Measurements from ENCODE around the gene RNF223. TPM values are rescaled to one million over a fixed set of nuclear protein-coding genes. Genes with fewer than 3 reads are reported as not detected.
"Not testable (repeated sequence)": the region's sequence is repeated elsewhere in the genome, so short reads cannot be mapped to it uniquely, and the experiment has no call there.

RNF223 gene
- total RNA-seq, 1 experiment from 2014 or later: not detected

DNA sequence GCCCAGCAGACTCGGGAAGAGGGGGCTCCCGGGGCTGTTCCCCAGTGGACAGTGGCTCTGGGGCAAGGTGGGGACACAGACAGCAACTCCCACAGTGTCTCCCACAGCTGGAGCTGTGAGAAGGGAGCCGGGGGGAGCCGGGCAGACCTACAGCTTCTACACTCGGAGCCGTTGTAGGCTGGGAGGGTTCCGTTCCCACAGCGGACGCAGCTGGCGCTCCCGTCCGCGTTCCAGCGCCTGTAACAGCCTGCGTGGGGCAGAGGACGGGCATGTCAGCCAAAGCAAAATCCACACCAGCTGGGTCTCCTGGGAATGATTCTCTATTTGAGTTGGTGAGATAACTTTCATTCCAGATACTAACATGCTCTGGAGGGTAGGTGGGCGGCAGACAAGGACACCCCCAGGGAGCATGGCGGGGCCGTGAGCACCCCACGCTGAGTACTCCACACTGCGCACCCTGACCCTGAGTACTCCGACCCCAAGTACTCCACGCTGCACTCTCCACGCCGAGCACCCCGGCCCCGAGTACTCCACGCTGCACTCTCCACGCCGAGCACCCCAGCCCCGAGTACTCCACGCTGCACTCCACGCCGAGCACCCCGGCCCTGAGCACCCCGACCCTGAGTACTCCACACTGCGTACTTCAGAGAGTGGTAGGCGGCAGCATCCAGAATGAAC lies 13.4 kb upstream of the RNF223 start:
- no peak for DNase-seq (ENCODE audit: low read depth)

DNA sequence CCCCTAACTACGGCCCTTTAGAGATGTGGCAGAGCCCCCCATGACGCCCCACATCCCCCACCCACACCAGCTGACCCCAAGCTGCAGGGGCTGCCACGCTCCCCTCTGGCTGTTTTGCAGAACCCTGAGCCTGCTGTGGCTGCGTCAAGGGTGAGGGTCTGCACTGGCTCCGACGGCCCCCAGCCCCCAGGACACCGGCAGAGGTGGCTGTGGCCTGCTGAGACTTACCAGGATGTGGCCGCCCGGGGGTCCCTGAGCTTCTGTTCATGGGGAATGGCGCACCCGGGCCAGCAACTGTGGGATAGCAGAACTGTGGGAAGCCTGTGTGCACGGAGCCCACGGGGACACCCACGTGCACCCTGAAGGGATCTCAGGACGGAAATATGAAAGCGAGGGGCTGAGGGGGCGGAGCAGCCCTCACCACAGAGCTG lies 12.8 kb upstream of the RNF223 start:
- DNase-seq (ENCODE audit: low read depth): no peak

DNA sequence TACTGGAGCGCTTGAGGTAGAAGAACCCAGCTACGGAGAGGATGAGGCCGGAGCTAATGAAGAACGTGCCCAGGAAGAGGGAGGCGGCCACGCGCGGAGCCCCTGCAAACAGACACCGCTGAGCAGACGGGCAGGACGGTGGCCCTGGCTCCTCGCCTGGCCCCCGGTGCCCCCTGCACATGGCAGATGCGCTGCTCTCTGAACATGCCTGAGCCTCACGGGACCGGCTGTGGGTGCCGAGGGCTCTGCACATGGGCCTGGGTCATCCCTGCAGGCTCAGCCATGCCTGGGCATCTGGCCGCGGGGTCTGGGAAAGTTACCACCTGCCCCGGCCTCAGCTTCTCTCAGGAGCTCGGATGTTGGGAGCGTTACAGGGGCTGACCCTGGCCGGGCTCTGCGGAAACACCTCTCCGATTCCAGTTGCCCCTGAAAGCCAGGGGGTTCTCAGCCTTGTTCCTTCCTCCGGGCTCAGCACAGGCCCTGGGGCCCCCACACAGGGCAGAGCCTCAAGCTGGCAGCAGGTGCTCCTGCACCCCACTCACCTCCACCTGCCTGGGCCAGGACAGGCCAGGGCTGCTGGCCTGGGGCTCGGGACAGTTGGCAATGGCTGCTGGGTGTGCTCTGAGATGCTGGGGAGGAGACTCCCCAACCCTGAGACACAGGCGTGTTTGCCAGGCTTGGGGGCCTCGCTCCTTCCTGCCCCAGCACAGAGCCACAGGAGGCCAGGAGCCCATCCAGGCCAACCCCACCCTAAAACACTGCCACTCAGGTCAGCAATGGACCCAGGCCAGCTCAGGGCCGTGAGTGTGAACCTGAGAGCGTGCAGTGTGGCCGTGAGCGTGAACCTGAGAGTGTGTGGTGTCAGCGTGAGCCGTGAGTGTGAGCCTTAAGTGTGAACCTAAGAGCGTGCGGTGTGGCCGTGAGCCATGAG lies 12.1 kb upstream of the RNF223 start:
- no peak for DNase-seq (ENCODE audit: low read depth)

DNA sequence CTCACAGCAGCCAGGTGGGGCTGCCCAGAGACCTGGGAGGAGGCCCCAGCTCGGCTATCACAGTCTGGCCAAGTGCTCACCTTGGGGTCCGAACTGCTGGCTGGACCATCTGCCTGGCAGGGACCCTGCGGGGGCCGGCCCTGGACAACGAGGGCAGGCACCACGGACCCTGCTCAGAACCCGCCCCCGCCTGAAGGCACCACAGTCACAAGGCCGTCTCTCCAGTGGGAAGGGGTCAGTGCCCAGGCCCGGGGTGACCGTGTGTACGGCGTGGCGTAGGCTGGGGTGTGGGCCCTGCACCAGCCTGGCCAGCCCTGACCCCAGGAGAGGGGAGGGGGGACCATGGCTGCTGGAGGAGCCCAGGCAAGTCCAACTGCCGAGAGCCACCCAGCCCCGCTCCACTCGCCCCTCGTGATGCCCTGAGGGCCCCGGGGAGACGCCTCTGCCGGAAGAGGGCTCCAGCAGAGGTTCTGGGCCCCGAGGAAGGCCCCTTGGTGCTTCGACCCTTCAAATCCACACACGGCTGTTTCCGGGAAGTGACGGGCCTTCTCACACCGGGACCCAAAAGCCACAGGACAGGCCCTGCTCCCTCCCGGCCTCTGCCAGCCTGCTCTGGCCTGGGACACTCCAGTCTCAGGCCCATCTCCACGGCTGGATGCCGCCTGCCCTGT lies 11.2 kb upstream of the RNF223 start:
- DNase-seq (ENCODE audit: low read depth): no peak

DNA sequence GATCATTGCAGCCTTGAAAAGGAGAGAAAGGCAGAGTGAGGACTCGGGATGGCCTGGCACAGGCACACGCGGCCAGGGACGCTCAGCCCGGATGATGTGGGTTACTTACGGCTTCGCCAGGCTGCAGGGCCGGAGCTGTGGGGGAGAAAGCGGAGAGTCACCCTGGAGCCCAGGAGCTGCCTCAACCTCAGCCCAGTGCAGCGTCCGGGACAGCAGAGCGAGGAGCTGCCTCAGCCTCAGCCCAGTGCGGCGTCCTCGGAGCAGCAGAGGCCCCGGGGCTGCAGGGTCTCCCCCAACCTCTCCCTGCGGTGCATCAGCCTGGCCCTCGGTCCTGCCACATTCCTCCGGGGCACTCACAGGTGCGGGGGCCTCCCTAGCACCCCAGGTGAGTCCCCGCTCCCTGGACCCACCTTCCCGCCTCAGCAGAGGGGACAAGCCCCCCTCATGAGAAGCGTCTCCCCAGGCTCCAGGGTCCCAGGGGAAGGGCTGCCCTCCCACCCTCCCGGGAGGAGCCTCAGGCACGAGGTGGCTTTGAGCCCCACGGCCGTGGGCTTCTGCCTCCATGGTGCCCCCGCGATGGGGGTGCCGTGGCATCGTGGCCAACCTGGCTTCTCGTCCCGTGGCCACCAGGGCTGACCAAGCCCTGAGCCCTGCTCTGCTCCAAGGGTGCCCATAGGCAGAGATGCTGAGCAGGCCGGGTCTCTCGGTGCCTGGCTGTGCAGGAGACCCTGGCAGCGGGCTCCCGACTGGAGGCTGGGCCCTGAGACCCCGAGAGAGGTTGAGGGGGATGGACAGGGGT lies 10.5 kb upstream of the RNF223 start:
- DNase-seq (ENCODE audit: low read depth): no peak

DNA sequence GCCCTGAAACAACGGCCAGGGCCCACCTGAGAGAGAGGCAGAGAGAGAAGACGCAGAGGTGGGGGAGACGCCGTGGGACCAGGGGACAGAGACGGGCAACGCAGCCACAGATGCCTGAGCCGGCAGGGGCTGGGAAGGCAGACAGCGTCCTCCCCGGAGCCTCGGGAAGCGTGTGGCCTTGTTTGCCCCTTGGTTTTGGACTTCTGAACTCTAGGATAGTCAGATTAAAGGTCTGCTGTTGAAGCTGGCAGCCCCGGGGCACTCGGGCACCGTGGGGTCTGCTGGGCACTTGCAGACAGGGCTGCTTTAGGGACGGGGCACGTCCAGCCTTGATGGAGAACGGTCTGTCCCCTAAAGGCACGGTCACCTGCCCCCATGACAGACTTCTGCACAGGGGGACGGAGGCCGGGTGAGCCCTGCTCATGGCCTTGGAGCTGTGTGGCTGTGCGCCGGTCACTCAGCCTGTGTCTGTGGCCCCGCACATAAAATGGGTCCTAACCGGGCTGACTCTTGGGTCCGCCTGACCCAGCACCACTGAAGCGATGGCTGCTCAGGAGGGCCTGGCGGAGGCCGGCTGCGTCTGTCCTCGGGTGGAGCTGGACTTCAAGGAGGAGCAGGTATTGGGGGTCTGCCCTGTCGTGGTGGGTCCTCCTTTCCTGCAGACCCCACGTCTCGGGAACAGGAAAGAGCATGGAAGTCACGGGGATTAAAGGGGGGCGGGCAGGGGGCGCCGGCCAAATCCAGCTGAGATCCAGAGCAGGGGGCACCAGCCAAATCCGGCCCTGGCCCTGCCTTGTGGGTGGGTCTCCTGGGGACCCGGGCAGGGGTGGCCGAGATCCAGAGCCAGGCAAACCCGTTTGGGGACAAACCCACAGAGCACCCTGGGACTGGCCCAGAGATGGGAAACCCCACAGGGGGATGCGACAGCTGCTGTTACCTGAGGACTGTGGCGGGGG lies 9.6 kb upstream of the RNF223 start:
- no peak for DNase-seq (ENCODE audit: low read depth)

DNA sequence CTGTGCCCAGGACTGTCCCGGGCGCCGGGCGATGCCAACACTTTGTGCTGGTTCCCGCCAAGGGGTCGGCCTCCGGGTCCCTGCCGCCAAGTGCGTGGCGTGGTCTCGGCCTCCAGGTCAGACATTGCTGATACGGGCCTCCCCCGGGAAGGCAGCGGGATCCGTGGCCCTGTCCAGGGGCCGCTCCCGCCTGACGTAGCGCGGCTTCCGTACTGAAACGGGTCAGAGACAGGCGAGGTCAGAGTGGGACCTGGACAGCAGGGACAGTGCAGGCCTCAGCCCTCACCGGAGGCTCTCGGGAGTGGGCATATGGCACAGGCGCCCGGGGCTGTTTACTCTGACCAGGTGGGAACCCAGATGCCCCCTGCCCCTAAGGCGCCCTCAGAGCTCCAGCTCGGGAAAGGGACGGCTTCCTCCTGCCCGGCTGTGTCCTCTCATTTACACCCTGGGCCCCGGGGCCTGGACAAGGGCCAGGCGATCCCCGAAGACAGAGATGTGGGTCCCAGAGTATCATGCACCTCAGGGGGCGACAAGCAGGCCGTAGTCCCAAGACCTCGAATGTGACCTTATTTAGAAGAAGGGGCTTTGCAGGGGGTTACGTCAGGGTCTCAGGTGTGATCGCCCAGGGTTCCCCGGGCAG lies 8.8 kb upstream of the RNF223 start:
- DNase-seq (ENCODE audit: low read depth): no peak

DNA sequence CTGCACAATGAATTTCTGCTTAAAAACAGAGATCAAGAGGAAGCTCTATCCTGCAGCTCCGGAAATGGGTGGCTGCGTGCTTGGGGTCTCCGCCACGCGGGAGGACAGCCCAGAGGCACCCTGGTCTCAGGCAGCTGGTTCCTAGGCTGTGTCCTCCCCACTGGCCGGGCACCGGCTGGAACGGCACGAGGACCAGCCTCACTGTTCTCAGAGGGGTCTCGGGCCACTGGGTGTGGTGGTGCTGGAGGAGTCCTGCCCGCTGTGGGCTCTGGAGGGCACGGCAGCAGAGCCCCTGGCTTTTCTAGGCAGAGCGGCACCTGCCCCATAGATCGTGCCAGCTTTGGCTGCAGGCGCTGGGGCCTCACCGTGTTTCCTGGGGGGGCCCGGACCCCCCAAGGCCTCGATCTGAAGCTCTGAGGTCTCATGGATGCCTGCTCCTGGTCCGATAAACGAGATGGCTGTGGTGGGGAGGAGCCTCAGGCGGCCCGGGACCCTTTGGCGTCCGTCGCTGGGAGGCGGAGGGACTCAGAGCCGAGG lies 8.2 kb upstream of the RNF223 start:
- DNase-seq (ENCODE audit: low read depth): no peak

DNA sequence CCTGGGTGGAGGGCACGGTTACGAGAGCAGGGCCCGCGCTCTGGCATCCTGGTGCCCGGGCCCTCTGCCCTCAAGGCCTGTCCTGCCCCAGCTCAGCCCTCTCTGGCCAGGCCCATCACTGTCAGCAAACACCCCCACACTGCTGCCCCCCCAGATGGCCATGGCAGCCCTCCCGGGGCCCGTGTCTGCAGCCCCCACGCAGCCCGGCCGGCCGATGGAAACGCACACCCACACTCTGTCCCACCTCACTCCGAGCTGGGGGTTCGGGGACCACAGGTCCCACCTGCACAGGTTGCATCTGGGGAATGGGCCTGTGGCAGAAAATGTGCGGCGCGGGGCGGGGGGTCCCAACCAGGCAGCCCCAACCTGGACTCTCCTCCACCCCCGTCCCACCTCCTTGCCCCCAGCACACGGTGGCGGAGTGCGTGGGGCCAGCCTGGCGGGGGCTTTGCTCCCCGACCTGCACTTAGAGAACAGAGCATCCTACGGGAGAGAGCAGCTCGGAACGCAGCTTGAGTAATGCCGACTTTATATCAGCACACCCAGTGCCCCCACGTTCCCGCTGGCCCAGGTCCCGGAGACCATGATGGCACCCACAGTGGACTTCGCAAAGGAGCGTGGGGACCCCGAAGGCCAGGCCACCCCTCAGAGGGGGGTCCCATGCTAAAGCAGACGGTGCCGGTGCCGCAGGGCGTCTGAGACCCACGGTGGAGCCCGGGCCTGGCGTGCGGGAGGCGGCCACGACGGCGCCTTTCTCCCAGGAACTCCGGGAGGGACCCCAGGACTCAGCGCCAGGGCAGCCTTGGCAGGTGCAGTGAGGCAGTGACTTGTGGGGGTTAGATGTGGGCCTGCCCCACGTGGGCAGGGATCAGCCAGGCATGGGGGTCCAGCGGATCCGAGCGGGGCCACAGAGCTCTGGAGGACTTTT lies 7.5 kb upstream of the RNF223 start:
- no peak for DNase-seq (ENCODE audit: low read depth)

DNA sequence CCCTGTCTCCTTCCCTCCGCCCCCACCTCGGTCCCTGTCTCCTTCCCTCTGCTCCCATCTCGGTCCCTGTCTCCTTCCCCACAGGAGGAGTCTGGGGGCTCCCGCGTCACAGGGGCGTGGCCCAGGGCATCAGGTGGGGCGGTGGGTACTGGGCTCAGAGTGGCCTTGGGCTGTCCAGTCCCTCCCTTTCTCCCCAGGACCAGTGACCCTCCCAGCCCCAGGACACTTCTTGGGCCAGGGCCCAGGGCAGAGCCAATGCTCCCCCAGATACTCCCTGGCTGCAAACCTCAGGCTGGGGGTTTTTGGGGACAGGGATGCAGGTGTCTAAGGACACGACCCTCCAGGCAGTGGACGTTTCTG lies 6.8 kb upstream of the RNF223 start:
- no peak for DNase-seq (ENCODE audit: low read depth)

DNA sequence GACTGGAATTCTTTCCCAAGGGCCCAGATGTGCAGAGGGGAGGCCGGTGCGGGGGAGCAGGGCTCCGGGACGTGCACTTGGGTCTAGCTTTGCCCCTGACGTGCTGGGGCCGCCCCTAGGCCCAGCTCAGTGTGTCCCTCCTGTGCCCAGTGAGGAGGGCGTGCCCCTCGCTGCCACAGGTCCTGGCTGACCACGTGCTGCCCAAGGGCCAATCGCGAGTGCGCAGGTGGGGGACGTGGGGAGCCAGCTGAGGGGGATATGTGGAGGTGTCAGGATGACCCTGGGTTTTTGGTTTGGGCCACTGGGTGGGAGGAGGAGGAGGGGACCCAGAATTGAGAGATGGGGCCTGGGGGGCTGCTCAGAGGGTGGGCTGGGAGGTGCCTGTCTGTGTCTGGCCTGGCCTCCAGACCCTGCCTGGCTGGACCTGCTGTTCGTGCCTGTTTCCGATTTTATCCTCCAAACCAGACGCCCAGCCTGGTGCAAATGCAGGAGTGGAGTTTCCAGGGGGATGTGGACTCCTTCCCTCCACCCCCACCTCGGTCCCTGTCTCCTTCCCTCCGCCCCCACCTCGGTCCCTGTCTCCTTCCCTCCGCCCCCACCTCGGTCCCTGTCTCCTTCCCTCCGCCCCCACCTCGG lies 6.1 kb upstream of the RNF223 start:
- peak; percentile 63 for DNase-seq (ENCODE audit: low read depth)

DNA sequence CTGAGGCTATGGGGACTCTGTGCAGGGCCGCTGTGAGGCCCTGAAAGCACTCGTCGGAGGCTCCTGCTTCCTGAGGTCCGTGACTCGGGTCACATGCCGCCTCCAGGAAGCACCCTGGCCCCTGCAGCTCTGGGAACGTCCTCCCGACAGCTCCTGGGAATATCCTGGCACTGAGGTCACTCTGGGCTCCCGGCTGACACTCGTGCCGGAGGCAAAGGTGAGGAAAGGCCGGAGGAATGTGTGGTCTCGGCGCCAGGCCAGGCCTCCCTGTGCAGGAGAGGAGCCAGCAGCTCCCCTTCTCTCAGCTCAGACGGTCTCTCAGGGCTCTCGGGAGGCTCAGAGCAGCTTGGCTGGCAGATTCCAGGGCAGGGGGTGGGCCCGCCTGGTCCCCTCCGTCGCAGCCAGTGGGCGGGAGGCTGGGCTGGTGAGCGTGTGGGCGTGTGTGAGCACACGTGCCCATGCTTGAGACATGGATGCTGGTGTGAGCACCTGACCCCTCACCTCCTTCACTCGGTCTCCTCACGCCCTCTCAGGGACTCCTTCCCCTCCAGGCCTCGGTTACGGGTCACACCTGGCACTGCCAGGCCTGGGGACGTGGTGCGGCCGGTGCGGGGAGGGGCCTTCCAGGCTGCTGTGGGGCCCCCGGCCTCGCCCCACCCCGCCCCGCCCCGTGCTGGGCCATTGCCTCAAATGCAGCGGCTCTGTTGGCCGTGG lies 5.5 kb upstream of the RNF223 start:
- DNase-seq (ENCODE audit: low read depth): peak; percentile 97

DNA sequence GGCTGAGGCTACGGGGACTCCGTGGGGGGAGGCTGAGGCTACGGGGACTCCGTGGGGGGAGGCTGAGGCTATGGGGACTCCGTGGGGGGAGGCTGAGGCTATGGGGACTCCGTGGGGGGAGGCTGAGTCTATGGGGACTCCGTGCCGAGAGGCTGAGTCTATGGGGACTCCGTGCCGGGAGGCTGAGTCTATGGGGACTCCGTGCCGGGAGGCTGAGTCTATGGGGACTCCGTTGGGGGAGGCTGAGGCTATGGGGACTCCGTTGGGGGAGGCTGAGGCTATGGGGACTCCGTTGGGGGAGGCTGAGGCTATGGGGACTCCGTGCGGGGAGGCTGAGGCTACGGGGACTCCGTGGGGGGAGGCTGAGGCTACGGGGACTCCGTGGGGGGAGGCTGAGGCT lies 3.3 kb upstream of the RNF223 start:
- DNase-seq (ENCODE audit: low read depth): not testable (repeated sequence)

DNA sequence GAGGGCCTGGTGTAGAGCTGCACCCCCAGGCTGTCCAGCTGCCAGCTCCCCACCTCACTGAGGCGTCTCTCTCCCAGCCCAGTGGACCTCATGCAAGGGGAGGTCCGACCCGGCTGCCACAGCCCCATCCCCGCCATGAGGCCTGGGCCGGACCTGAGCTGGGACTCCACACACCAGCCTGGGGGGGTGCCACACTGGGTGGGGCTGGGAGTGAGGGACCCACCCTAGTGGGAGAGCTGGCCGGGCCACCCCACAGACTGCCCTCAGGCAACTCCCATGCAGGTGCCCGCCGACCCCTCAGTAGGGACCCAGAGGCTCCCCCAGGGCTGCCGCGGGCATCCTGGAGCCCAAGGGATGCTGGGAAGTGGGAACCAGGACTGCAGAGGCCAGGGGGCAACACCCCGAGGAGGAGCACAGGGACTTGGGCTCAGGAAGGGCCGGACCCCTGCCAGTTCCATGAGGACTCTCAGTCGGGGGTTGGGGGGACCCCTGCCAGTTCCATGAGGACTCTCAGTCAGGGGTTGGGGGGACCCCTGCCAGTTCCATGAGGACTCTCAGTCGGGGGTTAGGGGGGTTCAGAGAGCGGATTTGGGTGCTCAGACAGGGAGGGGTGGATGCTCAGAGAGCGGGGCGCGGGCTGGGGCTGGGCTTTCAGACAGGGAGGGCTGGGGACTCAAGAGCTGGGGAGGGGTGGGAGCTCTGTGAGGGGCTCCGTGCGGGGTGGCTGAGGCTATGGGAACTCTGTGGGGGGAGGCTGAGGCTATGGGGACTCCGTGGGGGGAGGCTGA lies 1.2 kb upstream of the RNF223 start:
- no peak for DNase-seq (ENCODE audit: low read depth)

DNA sequence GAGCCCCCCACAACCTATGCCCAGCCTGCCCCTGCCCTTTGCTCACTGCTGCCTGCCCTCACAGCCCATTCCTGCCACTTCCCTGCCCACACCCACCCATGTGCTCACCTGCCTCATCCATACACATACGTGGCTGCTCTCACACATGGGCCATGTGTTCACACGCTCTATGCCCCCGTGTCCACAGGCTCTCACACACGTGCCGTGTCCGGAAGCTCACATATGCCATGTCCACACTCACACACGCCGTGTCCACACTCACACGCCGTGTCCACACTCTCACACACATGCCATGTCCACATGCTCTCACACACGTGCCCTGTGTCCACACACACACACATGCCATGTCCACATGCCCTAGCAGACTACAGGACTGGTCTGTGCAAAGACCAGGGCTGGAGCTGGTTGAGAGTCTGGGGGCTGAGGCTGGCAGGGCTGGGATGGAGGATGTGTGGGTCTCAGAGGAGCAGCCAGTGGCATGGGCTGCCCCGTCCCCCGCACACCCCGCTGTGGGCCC lies 583 bp upstream of the RNF223 start:
- no peak for DNase-seq (ENCODE audit: low read depth)
